ENCODE results near the gene IL3. TPM values are rescaled to one million over a fixed set of nuclear protein-coding genes. Genes with fewer than 3 reads are reported as not detected.

Gene IL3
- total and polyA plus RNA-seq, 2 experiments from 2014 or later, result not detected

DNA sequence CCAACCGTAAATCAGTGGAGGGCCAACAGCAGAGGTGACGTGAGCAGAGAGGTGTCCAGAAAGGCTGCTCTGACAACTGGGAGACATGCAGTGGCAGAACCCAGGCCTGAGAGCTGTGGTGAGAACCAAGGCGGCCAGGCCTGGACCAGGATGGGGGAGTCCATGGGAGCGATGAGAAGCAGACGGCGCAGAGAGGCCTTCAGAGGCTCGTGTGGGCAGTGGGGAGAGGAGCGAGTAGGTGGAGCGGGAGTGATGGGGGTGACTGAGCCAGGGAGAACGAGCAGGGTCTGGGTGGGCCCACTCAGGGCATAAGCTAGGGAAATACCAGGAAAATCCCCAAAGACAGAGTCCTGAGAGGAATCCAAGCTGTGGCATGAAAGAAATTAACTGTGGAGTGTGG lies 7.9 kb upstream of the IL3 start:
- Histone ChIP-seq H3K4me3 (no peak overlapping the region), H2AFZ (no peak overlapping the region), H3K4me2 (no peak overlapping the region), H4K20me1 (replicated peaks; ENCODE audit: insufficient read depth) (no peaks in the 10 kb centered on the region), H3K4me1 (ENCODE audit: insufficient read depth) (no peaks in the 10 kb centered on the region), H3F3A (replicated peaks; ENCODE audit: low read depth) (no peaks in the 10 kb centered on the region), H3K27me3 (ENCODE audit: insufficient read depth) (no peaks in the 10 kb centered on the region), H3K36me3 (ENCODE audit: insufficient read depth) (no peaks in the 10 kb centered on the region; the same call in 1 of the 2 replicates), H3K79me2 (replicated peaks; ENCODE audit: insufficient read depth) (no peaks in the 10 kb centered on the region), H3K27ac (ENCODE audit: low read depth) (no peak overlapping the region), H3K9me2 (ENCODE audit: insufficient read depth) (no peaks in the 10 kb centered on the region)
- no peak for ATAC-seq
- TF ChIP-seq EZH2phosphoT487 (IDR thresholded peaks at IDR 0.05; ENCODE audit: unreplicated experiment) (no peak), JUNB (IDR thresholded peaks at IDR 0.05; ENCODE audit: unreplicated experiment) (no peak), ZNF114 (CRISPR knock-in tag; IDR thresholded peaks at IDR 0.05) (no peak), EZH2 (IDR thresholded peaks at IDR 0.05; ENCODE audit: low read depth, unreplicated experiment) (no peak), ZNF331 (CRISPR knock-in tag; IDR thresholded peaks at IDR 0.05; ENCODE audit: low read depth) (no peak), CREB1 (CRISPR knock-in tag; IDR thresholded peaks at IDR 0.05; ENCODE audit: low read depth) (no peak), STAT1 (IDR thresholded peaks at IDR 0.05; ENCODE audit: unreplicated experiment) (no peak)
- TF ChIP-seq, protein P1, sequence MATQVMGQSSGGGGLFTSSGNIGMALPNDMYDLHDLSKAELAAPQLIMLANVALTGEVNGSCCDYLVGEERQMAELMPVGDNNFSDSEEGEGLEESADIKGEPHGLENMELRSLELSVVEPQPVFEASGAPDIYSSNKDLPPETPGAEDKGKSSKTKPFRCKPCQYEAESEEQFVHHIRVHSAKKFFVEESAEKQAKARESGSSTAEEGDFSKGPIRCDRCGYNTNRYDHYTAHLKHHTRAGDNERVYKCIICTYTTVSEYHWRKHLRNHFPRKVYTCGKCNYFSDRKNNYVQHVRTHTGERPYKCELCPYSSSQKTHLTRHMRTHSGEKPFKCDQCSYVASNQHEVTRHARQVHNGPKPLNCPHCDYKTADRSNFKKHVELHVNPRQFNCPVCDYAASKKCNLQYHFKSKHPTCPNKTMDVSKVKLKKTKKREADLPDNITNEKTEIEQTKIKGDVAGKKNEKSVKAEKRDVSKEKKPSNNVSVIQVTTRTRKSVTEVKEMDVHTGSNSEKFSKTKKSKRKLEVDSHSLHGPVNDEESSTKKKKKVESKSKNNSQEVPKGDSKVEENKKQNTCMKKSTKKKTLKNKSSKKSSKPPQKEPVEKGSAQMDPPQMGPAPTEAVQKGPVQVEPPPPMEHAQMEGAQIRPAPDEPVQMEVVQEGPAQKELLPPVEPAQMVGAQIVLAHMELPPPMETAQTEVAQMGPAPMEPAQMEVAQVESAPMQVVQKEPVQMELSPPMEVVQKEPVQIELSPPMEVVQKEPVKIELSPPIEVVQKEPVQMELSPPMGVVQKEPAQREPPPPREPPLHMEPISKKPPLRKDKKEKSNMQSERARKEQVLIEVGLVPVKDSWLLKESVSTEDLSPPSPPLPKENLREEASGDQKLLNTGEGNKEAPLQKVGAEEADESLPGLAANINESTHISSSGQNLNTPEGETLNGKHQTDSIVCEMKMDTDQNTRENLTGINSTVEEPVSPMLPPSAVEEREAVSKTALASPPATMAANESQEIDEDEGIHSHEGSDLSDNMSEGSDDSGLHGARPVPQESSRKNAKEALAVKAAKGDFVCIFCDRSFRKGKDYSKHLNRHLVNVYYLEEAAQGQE (IDR thresholded peaks at IDR 0.05; ENCODE audit: unreplicated experiment), result no peak
- TF ChIP-seq, protein P2, sequence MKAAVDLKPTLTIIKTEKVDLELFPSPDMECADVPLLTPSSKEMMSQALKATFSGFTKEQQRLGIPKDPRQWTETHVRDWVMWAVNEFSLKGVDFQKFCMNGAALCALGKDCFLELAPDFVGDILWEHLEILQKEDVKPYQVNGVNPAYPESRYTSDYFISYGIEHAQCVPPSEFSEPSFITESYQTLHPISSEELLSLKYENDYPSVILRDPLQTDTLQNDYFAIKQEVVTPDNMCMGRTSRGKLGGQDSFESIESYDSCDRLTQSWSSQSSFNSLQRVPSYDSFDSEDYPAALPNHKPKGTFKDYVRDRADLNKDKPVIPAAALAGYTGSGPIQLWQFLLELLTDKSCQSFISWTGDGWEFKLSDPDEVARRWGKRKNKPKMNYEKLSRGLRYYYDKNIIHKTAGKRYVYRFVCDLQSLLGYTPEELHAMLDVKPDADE (IDR thresholded peaks at IDR 0.05), result no peak
- TF ChIP-seq, protein P3, sequence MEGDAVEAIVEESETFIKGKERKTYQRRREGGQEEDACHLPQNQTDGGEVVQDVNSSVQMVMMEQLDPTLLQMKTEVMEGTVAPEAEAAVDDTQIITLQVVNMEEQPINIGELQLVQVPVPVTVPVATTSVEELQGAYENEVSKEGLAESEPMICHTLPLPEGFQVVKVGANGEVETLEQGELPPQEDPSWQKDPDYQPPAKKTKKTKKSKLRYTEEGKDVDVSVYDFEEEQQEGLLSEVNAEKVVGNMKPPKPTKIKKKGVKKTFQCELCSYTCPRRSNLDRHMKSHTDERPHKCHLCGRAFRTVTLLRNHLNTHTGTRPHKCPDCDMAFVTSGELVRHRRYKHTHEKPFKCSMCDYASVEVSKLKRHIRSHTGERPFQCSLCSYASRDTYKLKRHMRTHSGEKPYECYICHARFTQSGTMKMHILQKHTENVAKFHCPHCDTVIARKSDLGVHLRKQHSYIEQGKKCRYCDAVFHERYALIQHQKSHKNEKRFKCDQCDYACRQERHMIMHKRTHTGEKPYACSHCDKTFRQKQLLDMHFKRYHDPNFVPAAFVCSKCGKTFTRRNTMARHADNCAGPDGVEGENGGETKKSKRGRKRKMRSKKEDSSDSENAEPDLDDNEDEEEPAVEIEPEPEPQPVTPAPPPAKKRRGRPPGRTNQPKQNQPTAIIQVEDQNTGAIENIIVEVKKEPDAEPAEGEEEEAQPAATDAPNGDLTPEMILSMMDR (conservative IDR thresholded peaks at IDR 0.05; ENCODE audit: low read depth in 2 of 2), result no peak
- TF ChIP-seq, protein P4, sequence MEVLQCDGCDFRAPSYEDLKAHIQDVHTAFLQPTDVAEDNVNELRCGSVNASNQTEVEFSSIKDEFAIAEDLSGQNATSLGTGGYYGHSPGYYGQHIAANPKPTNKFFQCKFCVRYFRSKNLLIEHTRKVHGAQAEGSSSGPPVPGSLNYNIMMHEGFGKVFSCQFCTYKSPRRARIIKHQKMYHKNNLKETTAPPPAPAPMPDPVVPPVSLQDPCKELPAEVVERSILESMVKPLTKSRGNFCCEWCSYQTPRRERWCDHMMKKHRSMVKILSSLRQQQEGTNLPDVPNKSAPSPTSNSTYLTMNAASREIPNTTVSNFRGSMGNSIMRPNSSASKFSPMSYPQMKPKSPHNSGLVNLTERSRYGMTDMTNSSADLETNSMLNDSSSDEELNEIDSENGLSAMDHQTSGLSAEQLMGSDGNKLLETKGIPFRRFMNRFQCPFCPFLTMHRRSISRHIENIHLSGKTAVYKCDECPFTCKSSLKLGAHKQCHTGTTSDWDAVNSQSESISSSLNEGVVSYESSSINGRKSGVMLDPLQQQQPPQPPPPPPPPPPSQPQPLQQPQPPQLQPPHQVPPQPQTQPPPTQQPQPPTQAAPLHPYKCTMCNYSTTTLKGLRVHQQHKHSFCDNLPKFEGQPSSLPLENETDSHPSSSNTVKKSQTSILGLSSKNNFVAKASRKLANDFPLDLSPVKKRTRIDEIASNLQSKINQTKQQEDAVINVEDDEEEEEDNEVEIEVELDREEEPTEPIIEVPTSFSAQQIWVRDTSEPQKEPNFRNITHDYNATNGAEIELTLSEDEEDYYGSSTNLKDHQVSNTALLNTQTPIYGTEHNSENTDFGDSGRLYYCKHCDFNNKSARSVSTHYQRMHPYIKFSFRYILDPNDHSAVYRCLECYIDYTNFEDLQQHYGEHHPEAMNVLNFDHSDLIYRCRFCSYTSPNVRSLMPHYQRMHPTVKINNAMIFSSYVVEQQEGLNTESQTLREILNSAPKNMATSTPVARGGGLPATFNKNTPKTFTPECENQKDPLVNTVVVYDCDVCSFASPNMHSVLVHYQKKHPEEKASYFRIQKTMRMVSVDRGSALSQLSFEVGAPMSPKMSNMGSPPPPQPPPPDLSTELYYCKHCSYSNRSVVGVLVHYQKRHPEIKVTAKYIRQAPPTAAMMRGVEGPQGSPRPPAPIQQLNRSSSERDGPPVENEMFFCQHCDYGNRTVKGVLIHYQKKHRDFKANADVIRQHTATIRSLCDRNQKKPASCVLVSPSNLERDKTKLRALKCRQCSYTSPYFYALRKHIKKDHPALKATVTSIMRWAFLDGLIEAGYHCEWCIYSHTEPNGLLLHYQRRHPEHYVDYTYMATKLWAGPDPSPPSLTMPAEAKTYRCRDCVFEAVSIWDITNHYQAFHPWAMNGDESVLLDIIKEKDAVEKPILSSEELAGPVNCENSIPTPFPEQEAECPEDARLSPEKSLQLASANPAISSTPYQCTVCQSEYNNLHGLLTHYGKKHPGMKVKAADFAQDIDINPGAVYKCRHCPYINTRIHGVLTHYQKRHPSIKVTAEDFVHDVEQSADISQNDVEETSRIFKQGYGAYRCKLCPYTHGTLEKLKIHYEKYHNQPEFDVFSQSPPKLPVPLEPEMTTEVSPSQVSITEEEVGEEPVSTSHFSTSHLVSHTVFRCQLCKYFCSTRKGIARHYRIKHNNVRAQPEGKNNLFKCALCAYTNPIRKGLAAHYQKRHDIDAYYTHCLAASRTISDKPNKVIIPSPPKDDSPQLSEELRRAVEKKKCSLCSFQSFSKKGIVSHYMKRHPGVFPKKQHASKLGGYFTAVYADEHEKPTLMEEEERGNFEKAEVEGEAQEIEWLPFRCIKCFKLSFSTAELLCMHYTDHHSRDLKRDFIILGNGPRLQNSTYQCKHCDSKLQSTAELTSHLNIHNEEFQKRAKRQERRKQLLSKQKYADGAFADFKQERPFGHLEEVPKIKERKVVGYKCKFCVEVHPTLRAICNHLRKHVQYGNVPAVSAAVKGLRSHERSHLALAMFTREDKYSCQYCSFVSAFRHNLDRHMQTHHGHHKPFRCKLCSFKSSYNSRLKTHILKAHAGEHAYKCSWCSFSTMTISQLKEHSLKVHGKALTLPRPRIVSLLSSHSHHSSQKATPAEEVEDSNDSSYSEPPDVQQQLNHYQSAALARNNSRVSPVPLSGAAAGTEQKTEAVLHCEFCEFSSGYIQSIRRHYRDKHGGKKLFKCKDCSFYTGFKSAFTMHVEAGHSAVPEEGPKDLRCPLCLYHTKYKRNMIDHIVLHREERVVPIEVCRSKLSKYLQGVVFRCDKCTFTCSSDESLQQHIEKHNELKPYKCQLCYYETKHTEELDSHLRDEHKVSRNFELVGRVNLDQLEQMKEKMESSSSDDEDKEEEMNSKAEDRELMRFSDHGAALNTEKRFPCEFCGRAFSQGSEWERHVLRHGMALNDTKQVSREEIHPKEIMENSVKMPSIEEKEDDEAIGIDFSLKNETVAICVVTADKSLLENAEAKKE (CRISPR knock-in tag; IDR thresholded peaks at IDR 0.05), result no peak
- Mint-ChIP-seq H3K27me3 (ENCODE audit: insufficient read depth, low read depth, poor library complexity) (no peaks in the 10 kb centered on the region), H3K36me3 (ENCODE audit: low read depth) (no peaks in the 10 kb centered on the region), H3K4me3 (no peak overlapping the region), H3K4me1 (no peaks in the 10 kb centered on the region), H3K27ac (no peak overlapping the region), H3K9me3 (no peaks in the 10 kb centered on the region)
- no peak for DNase-seq (ENCODE audit: low spot score)

Data from GM23338 (cell line).